ENCODE results near the gene SPATA20. TPM values are rescaled to one million over a fixed set of nuclear protein-coding genes. Genes with fewer than 3 reads are reported as not detected.

SPATA20 gene
- total RNA-seq, 1 experiment from 2014 or later = 88.7 TPM

DNA sequence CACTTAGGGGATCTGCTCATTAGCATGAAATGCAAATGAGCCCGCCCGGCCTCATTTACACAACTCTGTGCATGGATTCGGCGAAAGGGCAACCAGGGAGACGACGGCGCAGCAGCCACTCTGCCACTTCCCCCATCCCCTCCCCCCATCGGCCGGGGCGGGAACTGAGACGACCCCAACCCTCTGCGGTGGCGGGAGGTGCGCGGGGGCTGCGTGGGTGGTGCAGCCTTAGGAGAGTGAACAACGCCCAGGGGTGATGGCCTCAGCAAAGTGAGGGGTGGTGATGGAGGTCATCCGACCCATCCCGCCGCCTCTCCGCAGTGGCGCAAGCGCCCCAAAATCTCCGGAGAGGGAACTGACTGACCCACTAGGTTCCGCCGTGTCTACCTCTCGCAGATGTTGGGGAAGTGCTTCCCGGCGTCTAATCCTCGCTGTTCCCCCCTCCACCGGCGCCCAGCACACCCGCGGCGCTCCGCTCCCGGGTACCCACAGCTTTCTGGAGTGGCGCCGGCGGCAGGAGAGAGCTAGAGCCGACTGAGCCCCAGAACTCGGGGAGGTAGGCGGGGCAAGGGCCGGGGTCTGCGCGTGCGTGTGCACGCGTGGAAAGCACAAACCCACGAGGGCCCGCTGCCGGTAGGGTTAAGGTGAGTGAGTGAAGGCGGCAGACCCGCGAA, 12.1 kb downstream of the SPATA20 start:
- no peak for DNase-seq (ENCODE audit: low spot score)

DNA sequence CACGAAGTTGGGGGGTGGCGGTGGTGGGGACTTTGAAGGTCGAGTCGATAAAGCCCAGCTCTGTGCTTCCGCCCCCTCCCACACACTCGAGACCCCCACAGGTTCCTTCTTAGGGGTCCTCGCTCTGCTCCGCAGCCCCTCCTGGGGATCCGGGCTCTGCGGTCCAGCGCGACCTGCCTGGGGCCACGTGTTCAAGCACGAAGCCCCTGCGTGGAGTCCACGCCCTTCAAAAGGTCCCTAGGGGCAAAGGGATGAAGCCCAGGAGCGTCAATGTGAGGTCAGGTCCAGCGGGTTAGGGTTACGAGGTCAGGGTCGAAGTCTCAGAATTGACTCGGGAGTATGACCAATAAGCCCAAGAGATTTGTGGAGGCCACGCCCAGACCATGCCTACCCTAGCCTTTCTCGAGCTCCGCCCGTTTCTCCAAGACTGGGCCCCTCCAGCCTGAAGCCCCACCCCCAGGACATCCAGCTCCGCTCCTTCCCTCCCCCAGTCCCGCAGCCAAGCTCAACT, 12.8 kb downstream of the SPATA20 start:
- peak; percentile 50 for DNase-seq (ENCODE audit: low spot score)

DNA sequence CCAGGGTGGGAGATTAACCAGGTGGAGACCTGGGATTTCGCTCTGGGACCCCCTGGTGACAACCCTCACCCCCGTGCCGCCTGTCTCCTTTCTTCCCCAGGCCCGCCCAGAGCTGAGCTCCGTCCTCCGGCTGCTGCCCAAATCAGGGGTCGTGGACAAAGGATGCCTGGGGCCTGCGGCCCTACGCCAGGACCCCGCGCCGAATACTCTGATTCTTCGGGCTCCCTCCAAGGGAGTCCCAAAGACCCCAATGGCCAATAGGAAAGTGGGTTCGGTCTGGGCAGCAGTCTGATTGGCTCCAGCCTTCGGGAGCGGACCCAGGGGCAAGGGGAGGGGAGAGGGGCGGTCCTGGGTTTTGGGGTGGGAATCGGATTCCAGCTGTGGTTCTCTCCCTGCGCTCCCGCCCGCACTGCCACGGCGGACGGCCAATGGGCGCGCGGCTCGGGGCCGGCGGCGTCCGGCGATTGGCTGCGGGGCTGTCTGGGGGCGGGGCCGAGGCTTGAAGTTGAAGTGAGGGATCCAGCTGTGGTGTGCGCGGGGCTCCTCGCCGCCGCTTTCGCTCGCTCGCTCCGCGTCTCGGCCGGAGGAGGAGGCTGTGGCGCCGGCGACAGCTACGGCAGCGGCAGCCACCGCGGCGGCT, 13.3 kb downstream of the SPATA20 start, which contains the start of gene CACNA1G:
CACNA1G (plus strand) TSS at position 531 of the 640 bp plus-strand sequence. CDS start 745 bp downstream, outside the sequence.
- peak; percentile 89 for DNase-seq (ENCODE audit: low spot score)

DNA sequence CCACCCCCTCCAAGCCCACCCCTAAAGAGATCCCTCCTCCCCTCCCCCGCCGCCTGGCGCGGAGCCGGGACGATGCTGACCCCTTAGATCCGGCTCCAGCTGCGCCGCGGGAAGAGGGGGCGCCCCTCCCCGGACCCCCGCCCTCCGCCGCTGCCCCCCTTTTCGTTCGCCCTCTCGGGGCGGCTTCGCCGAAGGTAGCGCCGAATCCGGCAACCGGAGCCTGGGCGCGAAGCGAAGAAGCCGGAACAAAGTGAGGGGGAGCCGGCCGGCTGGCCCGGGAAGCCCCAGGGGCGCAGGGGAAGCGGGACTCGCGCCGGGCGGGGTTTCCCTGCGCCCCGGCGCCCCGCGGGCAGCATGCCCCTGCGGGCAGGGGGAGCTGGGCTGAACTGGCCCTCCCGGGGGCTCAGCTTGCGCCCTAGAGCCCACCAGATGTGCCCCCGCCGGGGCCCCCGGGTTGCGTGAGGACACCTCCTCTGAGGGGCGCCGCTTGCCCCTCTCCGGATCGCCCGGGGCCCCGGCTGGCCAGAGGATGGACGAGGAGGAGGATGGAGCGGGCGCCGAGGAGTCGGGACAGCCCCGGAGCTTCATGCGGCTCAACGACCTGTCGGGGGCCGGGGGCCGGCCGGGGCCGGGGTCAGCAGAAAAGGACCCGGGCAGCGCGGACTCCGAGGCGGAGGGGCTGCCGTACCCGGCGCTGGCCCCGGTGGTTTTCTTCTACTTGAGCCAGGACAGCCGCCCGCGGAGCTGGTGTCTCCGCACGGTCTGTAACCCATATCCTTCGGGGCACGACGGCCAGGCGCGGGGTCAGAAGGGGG, 14.2 kb downstream of the SPATA20 start:
- DNase-seq (ENCODE audit: low spot score) = no peak

DNA sequence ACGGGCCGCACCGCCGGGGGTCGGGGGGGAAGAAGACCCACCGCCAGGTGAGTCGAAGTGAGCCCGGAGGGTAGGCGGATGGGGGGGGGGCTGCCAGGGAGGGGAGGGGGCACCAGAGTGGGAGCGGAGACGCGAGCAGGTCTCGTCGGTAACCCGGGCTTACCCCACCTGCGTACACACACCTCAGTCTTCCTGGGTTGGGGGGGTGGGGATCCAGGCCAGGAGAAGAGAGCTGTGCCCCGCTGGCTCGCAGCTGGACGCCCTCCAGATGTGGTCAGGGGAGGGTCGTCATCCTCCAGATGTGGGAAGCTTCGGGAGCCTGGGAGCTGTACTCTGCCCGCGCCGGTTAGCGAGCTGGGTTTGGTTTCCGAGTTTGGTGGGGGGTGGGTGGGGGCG, 14.8 kb downstream of the SPATA20 start:
- no peak for DNase-seq (ENCODE audit: low spot score)

DNA sequence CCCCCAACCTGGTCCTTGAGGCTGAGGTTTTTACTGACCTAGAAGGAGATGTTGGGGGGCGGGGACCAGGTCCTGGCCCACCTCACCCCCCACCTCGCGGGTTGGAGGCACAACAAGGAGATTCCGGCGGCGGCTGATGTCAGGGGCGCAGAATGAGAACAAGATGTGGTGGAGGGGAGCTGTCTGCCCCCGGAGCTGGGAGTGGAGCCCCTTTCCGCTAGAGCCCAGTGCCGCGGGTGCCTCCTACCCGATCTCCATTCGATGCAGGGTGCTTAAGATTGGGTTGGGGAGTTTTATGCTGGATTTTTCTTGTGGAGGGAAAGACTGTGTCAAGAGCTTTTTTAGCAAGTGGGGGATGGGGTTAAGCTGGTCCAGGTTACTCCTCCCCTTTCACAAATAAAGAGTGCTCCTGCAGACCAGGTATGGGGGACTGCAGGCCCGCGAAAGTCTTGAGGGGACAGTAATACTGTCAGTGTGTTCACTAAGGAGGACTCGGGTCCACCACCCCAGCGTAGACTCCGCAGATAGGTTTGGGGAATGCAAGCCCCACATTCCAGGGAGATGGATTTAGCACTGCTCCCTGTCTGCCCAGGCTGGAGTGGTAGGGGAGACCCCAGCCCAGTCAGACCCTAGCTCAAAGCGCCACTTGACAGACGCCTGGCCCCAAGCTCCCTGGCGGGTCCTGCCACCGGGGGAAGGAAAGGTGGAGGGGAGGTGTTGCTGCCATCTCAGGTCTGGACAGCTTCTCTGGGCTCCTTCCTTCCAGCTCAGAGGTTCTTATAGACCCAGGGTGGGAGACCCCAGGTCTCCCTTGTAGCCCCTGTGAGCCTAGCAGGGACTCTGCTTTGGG, 15.5 kb downstream of the SPATA20 start:
- DNase-seq (ENCODE audit: low spot score) = no peak

DNA sequence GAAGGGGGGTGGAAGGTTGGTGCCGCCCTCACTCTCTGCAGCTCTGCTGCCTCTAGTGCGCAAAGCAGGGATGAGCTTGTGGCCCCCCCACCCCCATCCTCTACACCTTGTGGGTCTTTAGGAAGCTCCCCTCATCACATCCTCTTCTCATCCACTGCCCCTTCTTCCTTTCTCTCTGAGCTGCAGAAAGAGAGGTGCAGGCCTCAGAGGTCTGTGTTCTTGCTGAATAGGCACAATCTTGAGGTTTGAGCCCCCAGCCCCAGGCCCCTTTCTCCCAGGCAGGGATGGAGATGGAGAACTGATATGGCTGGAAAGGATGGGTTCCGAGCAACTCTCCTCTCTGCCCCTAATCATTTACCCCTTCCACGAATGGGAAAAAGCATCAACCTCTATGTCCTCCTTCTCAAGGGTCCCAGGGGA, 16.1 kb downstream of the SPATA20 start:
- no peak for DNase-seq (ENCODE audit: low spot score)

DNA sequence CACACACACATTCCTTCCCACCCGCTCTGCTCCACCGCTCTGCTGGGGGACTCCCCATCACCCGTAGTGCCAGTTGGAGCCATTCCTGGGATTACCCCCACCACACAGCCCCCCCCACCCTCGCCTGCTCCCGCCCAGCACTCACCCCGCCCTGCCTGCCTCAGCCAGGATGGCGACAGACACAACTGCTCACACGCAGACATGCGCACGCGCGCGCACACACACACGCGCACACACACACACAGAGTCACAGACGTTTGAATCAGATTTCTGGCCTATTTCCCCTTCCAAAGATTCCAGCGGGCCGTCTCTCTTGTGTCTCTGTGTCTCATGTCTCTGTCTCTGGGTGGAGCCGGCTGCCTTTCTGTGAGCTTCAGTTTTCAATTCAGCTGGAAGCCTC, 17.9 kb downstream of the SPATA20 start:
- DNase-seq (ENCODE audit: low spot score) = no peak

DNA sequence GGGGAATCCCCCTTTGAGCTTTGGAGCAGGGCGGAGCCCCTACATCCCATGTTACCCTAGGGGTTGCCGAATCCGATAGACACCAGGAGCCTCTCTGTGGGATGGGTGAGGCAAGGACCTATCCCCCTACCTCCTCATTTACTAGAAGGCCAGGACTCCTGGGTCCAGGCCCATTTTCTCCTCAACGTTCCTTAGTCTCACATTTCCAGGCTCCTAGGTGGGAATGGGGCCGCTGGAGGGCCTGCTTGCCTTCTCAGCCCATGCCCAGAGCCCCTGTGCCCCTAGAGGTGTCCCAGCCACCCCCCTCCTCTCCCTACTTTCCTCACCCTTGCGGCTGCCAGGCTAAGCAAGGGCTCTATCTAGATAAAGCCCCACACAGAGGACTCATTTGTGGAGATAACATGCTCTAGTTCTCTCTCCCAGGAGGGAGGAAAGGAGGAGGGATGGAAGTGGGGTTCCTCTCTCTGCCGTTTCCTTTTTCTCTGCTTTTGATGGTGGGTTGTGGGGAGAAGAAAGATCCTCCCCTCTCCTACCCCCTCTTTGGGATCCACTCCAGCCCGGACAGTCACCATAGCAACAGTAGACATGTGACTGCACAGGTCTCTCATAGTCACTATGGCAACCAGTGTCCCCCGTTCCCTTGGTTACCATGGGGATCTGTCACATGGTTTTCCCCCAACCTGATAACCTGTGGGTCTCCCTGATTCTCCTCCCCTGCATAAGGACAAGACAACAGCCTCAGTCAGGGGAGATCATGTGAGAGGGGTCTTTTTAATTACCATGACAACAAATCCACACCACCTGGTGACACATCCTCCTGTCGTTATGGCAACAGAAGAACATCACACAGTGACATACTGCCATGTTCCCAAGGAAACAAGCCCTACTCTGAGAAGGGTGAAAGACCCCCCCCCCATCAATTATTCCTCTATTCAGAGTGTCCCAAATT, 18.7 kb downstream of the SPATA20 start:
- DNase-seq (ENCODE audit: low spot score) = no peak

DNA sequence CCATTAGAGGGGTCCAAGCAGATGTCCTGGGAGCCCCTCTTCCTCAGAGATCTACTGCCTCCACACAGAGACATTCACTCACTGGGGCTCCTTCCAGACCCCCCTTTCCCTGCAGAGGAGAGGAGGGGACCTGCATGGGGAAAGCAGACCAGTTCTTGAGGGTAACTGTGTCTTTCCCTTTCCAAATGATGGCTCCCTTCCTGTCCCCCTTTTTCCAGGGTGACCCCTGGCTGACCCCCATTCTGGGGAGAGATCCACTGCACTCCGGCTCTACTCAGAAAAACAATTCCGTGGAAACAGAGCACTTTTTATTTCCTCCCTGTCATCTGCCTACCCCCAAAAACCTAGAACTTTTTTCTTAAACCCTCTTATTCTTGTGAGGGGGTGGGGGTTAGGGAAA, 19.9 kb downstream of the SPATA20 start:
- no peak for DNase-seq (ENCODE audit: low spot score)

DNA sequence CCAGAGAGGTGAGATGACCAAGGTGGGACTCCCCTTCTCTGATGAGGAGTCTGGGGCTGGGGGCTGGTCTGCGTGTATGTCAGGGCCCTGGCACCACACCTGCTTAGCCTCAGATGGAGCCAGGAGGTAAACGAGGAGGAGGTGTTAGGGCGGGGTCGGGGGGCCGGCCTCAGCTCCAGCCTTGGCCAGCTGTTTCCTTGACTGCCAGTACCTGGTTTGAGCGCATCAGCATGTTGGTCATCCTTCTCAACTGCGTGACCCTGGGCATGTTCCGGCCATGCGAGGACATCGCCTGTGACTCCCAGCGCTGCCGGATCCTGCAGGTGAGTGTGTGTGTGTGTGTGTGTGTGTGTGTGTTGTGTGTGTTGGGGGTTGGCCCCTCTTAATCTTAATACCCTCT, 21.7 kb downstream of the SPATA20 start:
- no peak for DNase-seq (ENCODE audit: low spot score)

DNA sequence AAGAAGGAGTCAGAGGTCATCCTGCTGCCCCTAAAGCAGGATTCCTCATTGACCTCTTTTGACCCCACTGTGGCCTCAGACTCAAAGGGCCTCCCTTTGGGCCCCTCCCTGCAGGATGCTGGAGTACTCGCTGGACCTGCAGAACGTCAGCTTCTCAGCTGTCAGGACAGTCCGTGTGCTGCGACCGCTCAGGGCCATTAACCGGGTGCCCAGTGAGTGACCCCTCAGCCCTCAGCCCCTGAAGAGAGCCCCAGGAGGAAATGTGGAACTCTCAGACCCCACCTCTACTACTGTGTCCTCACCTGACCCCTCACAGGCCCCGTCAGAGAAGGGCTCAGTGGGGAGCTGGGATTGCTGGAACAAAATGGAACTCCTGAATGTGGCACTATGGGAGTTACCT, 22.6 kb downstream of the SPATA20 start:
- no peak for DNase-seq (ENCODE audit: low spot score)

DNA sequence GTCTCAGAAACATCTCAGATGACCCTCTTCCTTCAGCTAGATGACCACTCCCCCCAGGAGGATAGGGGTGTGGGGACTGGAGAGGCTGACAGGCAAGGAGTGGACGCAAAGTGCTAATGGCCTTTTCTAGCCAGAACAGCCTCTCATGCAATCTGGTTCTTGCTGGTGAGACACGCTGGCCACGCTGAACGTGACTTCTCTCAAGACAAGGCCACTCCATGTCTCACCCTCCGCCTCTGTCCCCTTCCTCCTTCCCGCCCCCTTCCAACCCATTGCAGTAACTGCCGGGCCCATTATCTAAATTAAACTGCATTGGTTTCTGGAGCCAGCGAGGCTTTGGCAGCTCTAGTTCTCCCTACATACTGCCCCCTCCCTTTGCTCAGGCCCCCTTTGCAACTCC, 23.1 kb downstream of the SPATA20 start:
- no peak for DNase-seq (ENCODE audit: low spot score)

DNA sequence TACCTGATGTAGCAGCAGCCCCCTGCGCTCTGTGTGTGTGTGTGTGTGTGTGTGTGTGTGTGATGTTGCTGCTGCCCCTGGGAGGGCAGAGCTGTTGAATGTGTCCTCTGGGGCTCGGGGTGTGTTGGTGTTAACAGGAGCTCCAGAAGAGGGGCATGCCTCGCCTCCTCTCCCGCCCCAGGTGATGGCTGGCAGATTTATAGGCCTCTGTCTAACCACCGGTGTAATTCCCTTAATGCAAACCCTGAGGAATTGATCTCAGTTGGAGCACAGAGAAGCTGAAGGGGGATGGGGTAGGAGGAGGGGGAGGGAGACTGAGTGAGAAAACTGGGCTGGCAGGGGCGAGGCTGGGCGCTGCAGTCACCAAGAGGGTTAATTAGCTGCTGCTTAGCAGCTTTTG, 23.6 kb downstream of the SPATA20 start:
- DNase-seq (ENCODE audit: low spot score) = no peak

DNA sequence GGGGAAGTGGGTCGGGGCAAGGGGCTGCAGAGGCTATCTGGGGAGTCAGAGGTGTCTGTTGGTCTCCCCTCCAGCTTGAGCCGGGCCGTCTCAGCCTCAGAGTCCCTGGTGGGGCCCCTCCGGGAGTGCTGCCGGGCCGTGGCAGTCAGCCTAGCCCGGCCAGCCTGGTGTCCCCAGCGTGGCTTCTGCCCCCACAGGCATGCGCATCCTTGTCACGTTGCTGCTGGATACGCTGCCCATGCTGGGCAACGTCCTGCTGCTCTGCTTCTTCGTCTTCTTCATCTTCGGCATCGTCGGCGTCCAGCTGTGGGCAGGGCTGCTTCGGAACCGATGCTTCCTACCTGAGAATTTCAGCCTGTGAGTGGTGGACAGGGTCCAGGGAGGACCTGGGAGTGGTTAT, 24.7 kb downstream of the SPATA20 start:
- DNase-seq (ENCODE audit: low spot score) = no peak

DNA sequence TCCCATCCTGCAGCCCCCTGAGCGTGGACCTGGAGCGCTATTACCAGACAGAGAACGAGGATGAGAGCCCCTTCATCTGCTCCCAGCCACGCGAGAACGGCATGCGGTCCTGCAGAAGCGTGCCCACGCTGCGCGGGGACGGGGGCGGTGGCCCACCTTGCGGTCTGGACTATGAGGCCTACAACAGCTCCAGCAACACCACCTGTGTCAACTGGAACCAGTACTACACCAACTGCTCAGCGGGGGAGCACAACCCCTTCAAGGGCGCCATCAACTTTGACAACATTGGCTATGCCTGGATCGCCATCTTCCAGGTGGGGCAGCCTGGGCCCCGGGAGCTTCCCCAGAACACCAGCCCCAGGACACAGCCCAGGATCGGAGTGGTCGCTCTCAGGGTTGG, 25.6 kb downstream of the SPATA20 start:
- DNase-seq (ENCODE audit: low spot score) = no peak

DNA sequence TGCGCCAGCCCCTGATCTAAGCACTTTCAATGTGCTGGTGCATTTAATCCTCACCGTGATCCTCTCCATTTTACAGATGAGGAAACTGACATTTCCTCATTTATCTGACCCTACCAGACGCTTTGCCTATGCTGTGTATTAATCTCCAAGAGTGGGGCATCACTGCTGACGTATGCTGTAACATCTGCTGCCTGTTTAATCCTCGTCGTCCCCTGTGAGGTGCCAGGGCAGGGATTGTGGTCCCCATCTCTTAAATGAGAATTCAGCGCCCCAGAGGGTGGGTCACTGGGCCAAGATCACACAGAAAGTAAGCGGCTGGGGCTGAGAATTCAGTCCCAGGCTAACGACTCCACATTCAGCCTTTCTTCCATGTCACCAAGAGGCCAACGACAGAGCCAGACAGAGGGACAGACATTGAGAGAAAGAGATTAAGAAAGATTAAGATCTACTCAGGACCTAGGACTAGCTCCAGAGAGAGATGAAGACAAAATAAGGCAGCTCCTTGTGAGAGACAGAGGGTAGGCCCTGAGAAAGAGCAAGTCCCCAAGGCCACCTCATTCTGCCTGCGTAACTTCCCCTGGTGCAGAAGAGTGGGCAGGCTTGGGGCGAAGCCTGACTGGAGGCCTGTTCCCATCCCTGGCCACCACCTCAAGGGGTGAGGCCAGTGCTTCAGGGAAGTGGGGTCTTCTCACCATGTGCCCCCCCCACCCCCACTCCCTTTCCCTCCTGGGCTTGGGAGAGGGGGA, 27.1 kb downstream of the SPATA20 start:
- no peak for DNase-seq (ENCODE audit: low spot score)

DNA sequence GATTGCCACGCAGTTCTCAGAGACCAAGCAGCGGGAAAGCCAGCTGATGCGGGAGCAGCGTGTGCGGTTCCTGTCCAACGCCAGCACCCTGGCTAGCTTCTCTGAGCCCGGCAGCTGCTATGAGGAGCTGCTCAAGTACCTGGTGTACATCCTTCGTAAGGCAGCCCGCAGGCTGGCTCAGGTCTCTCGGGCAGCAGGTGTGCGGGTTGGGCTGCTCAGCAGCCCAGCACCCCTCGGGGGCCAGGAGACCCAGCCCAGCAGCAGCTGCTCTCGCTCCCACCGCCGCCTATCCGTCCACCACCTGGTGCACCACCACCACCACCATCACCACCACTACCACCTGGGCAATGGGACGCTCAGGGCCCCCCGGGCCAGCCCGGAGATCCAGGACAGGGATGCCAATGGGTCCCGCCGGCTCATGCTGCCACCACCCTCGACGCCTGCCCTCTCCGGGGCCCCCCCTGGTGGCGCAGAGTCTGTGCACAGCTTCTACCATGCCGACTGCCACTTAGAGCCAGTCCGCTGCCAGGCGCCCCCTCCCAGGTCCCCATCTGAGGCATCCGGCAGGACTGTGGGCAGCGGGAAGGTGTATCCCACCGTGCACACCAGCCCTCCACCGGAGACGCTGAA, 28.7 kb downstream of the SPATA20 start:
- no peak for DNase-seq (ENCODE audit: low spot score)

DNA sequence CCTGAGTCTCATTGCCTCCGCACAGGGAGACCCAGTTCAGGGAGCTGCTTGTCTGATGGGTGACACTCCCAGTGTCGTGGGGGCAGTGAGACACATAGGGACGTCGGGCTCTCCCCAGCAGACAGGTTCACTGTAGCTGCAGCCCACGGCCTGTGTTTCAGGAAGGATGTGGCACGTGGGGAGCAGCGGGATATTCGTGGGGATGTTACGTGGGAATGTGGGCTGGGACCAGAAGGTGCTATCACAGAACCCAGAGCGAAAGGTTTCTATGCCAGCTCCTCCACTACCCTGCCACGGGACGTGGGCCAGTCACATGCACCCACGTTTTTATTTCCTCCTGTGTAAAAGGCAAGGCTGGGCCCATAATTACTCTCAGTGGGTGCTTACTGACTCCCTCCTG, 29.9 kb downstream of the SPATA20 start:
- no peak for DNase-seq (ENCODE audit: low spot score)
